Mucosa of descending colon (tissue), 3 donors: ENCODE data around the gene AFP. TPM values are rescaled to one million over a fixed set of nuclear protein-coding genes. Genes with fewer than 3 reads are reported as not detected.

ENCODE experiments used
- ATAC-seq: fragments of 200-7000 bp; cut with Tn5 transposase; one replicate; pipeline ENCODE4 v1.9.1; 2020; ENCODE audit warnings: mild to moderate bottlenecking, moderate library complexity
- DNase-seq, 3 donors: peaks; one replicate each; pipeline ENCODE4 v3.0.0-alpha.2; 2020
- H3K36me3 ChIP-seq: fragments of 200-600 bp; one replicate; pipeline ENCODE4 v1.8.0; 2021; ENCODE audit warnings: low read depth, mild to moderate bottlenecking
- H3K4me1 ChIP-seq: fragments of 200-600 bp; one replicate; pipeline ENCODE4 v1.8.0; 2021; ENCODE audit warnings: low read depth, mild to moderate bottlenecking
- H3K4me3 ChIP-seq: fragments of 200-600 bp; one replicate; pipeline ENCODE4 v1.8.0; 2021; ENCODE audit warnings: mild to moderate bottlenecking
- H3K9me3 ChIP-seq: fragments of 200-600 bp; one replicate; pipeline ENCODE4 v1.8.0; 2021; ENCODE audit warnings: mild to moderate bottlenecking
- intact Hi-C, 2 donors: fragments of 100-400 bp; cut with DNase I in 1 of 2; cut with micrococcal nuclease in 1 of 2; formaldehyde crosslinking; loops; one replicate each; pipeline versions ENCODE4 v1.11.0 to v1.11.1; 2022; cut with DNase I, micrococcal nuclease
- total RNA-seq, 3 donors: library from RNA; stranded (reverse); fragmentation: NEBNext Ultra II Directional in 2 of 3; extraction: Animal tissue kit (Norgen Biotek cat#: 25700) in 2 of 3; gene quantifications; one replicate each; pipeline versions ENCODE4 v1.2.1 to v1.2.4, GENCODE V29; 2021 to 2023
- TF ChIP-seq, protein P1 (sequence below): fragments of 200-600 bp; IDR thresholded peaks from one replicate; pipeline ENCODE4 v1.8.0; 2022; ENCODE audit warnings: antibody characterized with exemption, mild to moderate bottlenecking
- donor health status: DM: no; HTN: no; CAD: no; lungs with moderate emphysema.
- donor health status: DM: no; HTN: no; CAD: no.
- donor health status: DM: no; HTN: yes; CAD: no.

AFP gene
- total RNA-seq, 3 donors from 2014 or later: not detected

GRCh38 chr4:73409978-73410548 is 26.0 kb upstream of the AFP start:
- Histone ChIP-seq H3K36me3 (no peaks in the 10 kb centered on the region), H3K4me3 (no peak overlapping the region), H3K9me3 (no peaks in the 10 kb centered on the region), H3K4me1 (no peaks in the 10 kb centered on the region)
- TF ChIP-seq, protein P1, sequence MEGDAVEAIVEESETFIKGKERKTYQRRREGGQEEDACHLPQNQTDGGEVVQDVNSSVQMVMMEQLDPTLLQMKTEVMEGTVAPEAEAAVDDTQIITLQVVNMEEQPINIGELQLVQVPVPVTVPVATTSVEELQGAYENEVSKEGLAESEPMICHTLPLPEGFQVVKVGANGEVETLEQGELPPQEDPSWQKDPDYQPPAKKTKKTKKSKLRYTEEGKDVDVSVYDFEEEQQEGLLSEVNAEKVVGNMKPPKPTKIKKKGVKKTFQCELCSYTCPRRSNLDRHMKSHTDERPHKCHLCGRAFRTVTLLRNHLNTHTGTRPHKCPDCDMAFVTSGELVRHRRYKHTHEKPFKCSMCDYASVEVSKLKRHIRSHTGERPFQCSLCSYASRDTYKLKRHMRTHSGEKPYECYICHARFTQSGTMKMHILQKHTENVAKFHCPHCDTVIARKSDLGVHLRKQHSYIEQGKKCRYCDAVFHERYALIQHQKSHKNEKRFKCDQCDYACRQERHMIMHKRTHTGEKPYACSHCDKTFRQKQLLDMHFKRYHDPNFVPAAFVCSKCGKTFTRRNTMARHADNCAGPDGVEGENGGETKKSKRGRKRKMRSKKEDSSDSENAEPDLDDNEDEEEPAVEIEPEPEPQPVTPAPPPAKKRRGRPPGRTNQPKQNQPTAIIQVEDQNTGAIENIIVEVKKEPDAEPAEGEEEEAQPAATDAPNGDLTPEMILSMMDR: no peak
- intact Hi-C loops: no loop called here
- DNase-seq: no peak
- no peak for ATAC-seq

DNA sequence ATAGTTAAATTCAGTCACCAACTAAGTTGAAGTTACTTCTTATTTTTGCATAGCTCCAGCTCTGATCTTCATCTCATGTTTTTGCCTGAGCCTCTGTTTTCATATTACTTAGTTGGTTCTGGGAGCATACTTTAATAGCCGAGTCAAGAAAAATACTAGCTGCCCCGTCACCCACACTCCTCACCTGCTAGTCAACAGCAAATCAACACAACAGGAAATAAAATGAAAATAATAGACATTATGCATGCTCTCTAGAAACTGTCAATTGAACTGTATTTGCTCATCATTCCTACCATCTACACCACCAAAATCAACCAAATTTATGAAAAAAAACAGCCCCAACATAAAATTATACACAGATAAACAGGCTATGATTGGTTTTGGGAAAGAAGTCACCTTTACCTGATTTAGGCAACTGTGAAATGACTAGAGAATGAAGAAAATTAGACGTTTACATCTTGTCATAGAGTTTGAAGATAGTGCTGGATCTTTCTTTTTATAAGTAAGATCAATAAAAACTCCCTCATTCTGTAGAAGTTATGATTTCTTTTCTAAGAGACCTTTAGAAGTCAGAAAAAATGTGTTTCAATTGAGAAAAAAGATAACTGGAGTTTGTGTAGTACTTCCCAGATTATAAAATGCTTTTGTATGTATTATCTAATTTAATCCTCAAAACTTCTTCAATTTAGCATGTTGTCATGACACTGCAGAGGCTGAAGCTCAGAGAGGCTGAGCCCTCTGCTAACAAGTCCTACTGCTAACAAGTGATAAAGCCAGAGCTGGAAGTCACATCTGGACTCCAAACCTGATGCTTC is 24.9 kb upstream of the AFP start:
- DNase-seq: no peak
- Histone ChIP-seq H3K4me1 (no peaks in the 10 kb centered on the region), H3K9me3 (no peaks in the 10 kb centered on the region), H3K36me3 (no peaks in the 10 kb centered on the region), H3K4me3 (no peak overlapping the region)
- TF ChIP-seq, protein P1: no peak
- no peak for ATAC-seq
- intact Hi-C loops: no loop called here

DNA sequence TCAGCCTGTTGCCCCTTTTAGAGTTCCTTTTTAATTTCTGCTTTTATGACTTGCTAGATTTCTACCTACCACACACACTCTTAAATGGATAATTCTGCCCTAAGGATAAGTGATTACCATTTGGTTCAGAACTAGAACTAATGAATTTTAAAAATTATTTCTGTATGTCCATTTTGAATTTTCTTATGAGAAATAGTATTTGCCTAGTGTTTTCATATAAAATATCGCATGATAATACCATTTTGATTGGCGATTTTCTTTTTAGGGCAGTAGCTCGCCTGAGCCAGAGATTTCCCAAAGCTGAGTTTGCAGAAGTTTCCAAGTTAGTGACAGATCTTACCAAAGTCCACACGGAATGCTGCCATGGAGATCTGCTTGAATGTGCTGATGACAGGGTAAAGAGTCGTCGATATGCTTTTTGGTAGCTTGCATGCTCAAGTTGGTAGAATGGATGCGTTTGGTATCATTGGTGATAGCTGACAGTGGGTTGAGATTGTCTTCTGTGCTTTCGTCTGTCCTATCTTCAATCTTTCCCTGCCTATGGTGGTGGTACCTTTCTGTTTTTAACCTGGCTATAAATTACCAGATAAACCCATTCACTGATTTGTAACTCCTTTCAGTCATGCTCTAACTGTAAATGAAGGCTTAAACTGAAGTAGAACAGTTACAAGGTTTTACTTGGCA is 24.1 kb upstream of the AFP start:
- H3K4me1 ChIP-seq: no peaks in the 10 kb centered on the region
- no peaks in the 10 kb centered on the region for H3K36me3 ChIP-seq
- no peak overlapping the region for H3K4me3 ChIP-seq
- H3K9me3 ChIP-seq: no peaks in the 10 kb centered on the region
- DNase-seq (no peak), ATAC-seq (no peak)
- intact Hi-C loops: no loop called here
- TF ChIP-seq, protein P1: no peak

GRCh38 chr4:73413294-73413755 is 22.7 kb upstream of the AFP start:
- ATAC-seq (no peak), DNase-seq (no peak)
- Histone ChIP-seq H3K36me3 (no peaks in the 10 kb centered on the region), H3K9me3 (no peaks in the 10 kb centered on the region), H3K4me1 (no peaks in the 10 kb centered on the region), H3K4me3 (no peak overlapping the region)
- intact Hi-C loops: no loop called here
- TF ChIP-seq, protein P1: no peak

GRCh38 chr4:73414936-73415271 is 21.1 kb upstream of the AFP start:
- no peaks in the 10 kb centered on the region for H3K36me3 ChIP-seq
- TF ChIP-seq, protein P1: no peak
- H3K4me3 ChIP-seq: no peak overlapping the region
- no peaks in the 10 kb centered on the region for H3K9me3 ChIP-seq
- H3K4me1 ChIP-seq: no peaks in the 10 kb centered on the region
- ATAC-seq (no peak), DNase-seq (no peak)
- intact Hi-C loops: no loop called here
